ENCODE results near the gene KLHL29. TPM values are rescaled to one million over a fixed set of nuclear protein-coding genes. Genes with fewer than 3 reads are reported as not detected.

The KLHL29 gene
- total and polyA plus RNA-seq, 2 donors (not counting 3 experiments of a cell fraction or from before 2014, with no cell fraction given), result 4.6 to 12.7 TPM

GRCh38 chr2:23719716-23720115, 334.7 kb downstream of the KLHL29 start:
- dilution Hi-C loops (cut with MboI; ENCODE audit: extremely low pct_ligation_motif_present, low sequenced_read_pairs), result no loop called here
- Histone ChIP-seq H4K20me1 (replicated peaks; ENCODE audit: control insufficient read depth, extremely low read depth, insufficient read depth, low read length) (no peaks in the 10 kb centered on the region), H3K79me2 (ENCODE audit: control insufficient read depth, insufficient read depth, low read length) (no peaks in the 10 kb centered on the region), H3K9ac (replicated peaks; ENCODE audit: extremely low read depth, insufficient read depth, low read length) (no peak overlapping the region), H3K4me2 (ENCODE audit: insufficient read depth, low read length) (no peak overlapping the region), H3K9me3 (replicated peaks; ENCODE audit: control insufficient read depth, insufficient read depth, low read length) (no peaks in the 10 kb centered on the region), H3K4me1 (ENCODE audit: control insufficient read depth, extremely low read depth, insufficient read depth, low read length) (no peaks in the 10 kb centered on the region), H3K4me3 (replicated peaks in 1 of 3; ENCODE audit: insufficient read depth in 1 of 3, low read depth in 1 of 3, low read length in 3 of 3) (no peak overlapping the region), H3K9me1 (replicated peaks; ENCODE audit: control insufficient read depth, extremely low read depth, insufficient read depth, low read length) (no peaks in the 10 kb centered on the region), H2AFZ (ENCODE audit: low read depth, low read length) (no peak overlapping the region), H3K36me3 (ENCODE audit: control insufficient read depth in 2 of 2, extremely low read depth in 1 of 2, insufficient read depth in 2 of 2, low read length in 2 of 2) (no peaks in the 10 kb centered on the region), H3K27ac (ENCODE audit: insufficient read depth, low read depth, low read length) (no peak overlapping the region), H3K27me3 (ENCODE audit: control insufficient read depth in 2 of 2, insufficient read depth in 2 of 2, low read length in 2 of 2) (no peaks in the 10 kb centered on the region)
- CTCF ChIA-PET, result interaction anchor here (0.6 kb wide), 1 partner anchor 284 kb away, joined by 3 read pairs; no protein-coding TSS in a partner anchor
- POLR2A ChIA-PET, result no interaction called here
- DNase-seq (ENCODE audit: low read depth, low spot score), result no peak
- TF ChIP-seq MAX (IDR thresholded peaks at IDR 0.05; ENCODE audit: insufficient read depth, insufficient read length) (no peak), POLR2A (IDR thresholded peaks at IDR 0.05; ENCODE audit: low read depth, low read length) (no peak), JUN (IDR thresholded peaks at IDR 0.05; ENCODE audit: borderline replicate concordance, insufficient read depth, insufficient read length, low read depth) (no peak), CTCF (IDR thresholded peaks at IDR 0.05; ENCODE audit: extremely low read depth in 1 of 2, insufficient read depth in 1 of 2, low read depth in 1 of 2, low read length in 2 of 2) (no peak), EZH2 (IDR thresholded peaks at IDR 0.05; ENCODE audit: borderline replicate concordance, low read depth, low read length, severe bottlenecking) (no peak), POLR2AphosphoS5 (IDR thresholded peaks at IDR 0.05; ENCODE audit: insufficient read depth, low read depth, low read length) (no peak), MYC (IDR thresholded peaks at IDR 0.05; ENCODE audit: low read depth, low read length) (no peak), GATA2 (IDR thresholded peaks at IDR 0.05; ENCODE audit: insufficient read depth, insufficient read length, low read depth, low read length) (no peak), FOS (IDR thresholded peaks at IDR 0.05; ENCODE audit: borderline replicate concordance, insufficient read depth, low read length) (no peak)
- no TSS peak for BruUV-seq (replicated peaks)
- intact Hi-C loops (cut with micrococcal nuclease), result no loop called here
- no peak for FAIRE-seq

Measured in endothelial cell of umbilical vein (primary cell).